T-helper 17 cell (primary cell): ENCODE data around the gene PPP2R5D. TPM values are rescaled to one million over a fixed set of nuclear protein-coding genes. Genes with fewer than 3 reads are reported as not detected.
A peak's percentile ranks its signal among the peaks of the same experiment; 100 is the strongest.
"Not testable (repeated sequence)": the region's sequence is repeated elsewhere in the genome, so short reads cannot be mapped to it uniquely, and the experiment has no call there.

ENCODE experiments used
- ATAC-seq: fragments of 150-1000 bp; cut with Tn5 transposase; 2 replicates; pipeline ENCODE4 v1.10.0; 2021; ENCODE audit warnings: mild to moderate bottlenecking, moderate library complexity
- DNase-seq, 3 donors: peaks; one replicate each; pipeline versions ENCODE4 v3.0.0 to v3.0.0-alpha.2; 2020 to 2021
- H3K9me3 ChIP-seq: one replicate; pipeline ENCODE4 v1.7.0; 2013; ENCODE audit warnings: low read length, mild to moderate bottlenecking; ENCODE audit not compliant: control insufficient read depth, poor library complexity, severe bottlenecking
- H3K27ac Mint-ChIP-seq: one replicate; pipeline ENCODE4 v1.8.0; 2022; ENCODE audit warnings: mild to moderate bottlenecking, moderate library complexity, mixed read lengths
- H3K27me3 Mint-ChIP-seq: one replicate; pipeline ENCODE4 v1.8.0; 2022; ENCODE audit warnings: mixed read lengths
- H3K36me3 Mint-ChIP-seq: one replicate; pipeline ENCODE4 v1.8.0; 2022; ENCODE audit warnings: low read depth, mixed read lengths
- H3K4me1 Mint-ChIP-seq: one replicate; pipeline ENCODE4 v1.8.0; 2022; ENCODE audit warnings: mild to moderate bottlenecking, mixed read lengths
- H3K4me3 Mint-ChIP-seq: one replicate; pipeline ENCODE4 v1.8.0; 2022; ENCODE audit warnings: mild to moderate bottlenecking, moderate library complexity, mixed read lengths
- total RNA-seq, 4 donors: library from RNA in 2 of 4; stranded (reverse) in 2 of 4; gene quantifications; one replicate each; pipeline ENCODE4 v1.2.3 and lab custom pipeline; 2022 to 2026

PPP2R5D gene
- total RNA-seq, 2 donors from 2014 or later, result 27.5 to 28.4 TPM

GRCh38 chr6:43032326-43032725 is 48.0 kb downstream of the PPP2R5D start:
- no peak for DNase-seq
- H3K9me3 ChIP-seq, result no peaks in the 10 kb centered on the region
- Mint-ChIP-seq H3K4me1 (peaks cover 9% of the 10 kb centered on the region), H3K4me3 (no peak overlapping the region), H3K36me3 (peaks cover 6% of the 10 kb centered on the region), H3K27ac (no peak overlapping the region), H3K27me3 (no peaks in the 10 kb centered on the region)
- no peak for ATAC-seq

GRCh38 chr6:43033496-43034189 is 49.3 kb downstream of the PPP2R5D start:
- peak overlapping the region; percentile 27 for H3K27ac Mint-ChIP-seq
- H3K9me3 ChIP-seq, result no peaks in the 10 kb centered on the region
- DNase-seq (no peak), ATAC-seq (no peak)
- no peaks in the 10 kb centered on the region for H3K27me3 Mint-ChIP-seq
- H3K36me3 Mint-ChIP-seq, result peaks cover 2% of the 10 kb centered on the region
- H3K4me1 Mint-ChIP-seq, result peaks cover 6% of the 10 kb centered on the region
- no peak overlapping the region for H3K4me3 Mint-ChIP-seq

GRCh38 chr6:43034190-43034525 is 49.8 kb downstream of the PPP2R5D start:
- H3K27ac Mint-ChIP-seq, result no peak overlapping the region

GRCh38 chr6:43035495-43036194 is 51.3 kb downstream of the PPP2R5D start:
- no peak for ATAC-seq
- DNase-seq, result no peak
- H3K36me3 Mint-ChIP-seq, result peaks cover 5% of the 10 kb centered on the region
- peak overlapping the region; percentile 37 for H3K27ac Mint-ChIP-seq
- no peaks in the 10 kb centered on the region for H3K9me3 ChIP-seq
- H3K27me3 Mint-ChIP-seq, result no peaks in the 10 kb centered on the region
- no peak overlapping the region for H3K4me3 Mint-ChIP-seq
- H3K4me1 Mint-ChIP-seq, result peaks cover 6% of the 10 kb centered on the region

More at GRCh38 chr6:43034190-43034525, 49.8 kb downstream of the PPP2R5D start:
- no peak overlapping the region for H3K4me3 Mint-ChIP-seq
- no peaks in the 10 kb centered on the region for H3K27me3 Mint-ChIP-seq
- ATAC-seq, result no peak
- H3K4me1 Mint-ChIP-seq, result peaks cover 6% of the 10 kb centered on the region
- no peak for DNase-seq
- peaks cover 2% of the 10 kb centered on the region for H3K36me3 Mint-ChIP-seq
- H3K9me3 ChIP-seq, result no peaks in the 10 kb centered on the region

- Mint-ChIP-seq H3K4me1 (peaks cover 6% of the 10 kb centered on the region), H3K4me3 (no peak overlapping the region), H3K27me3 (no peaks in the 10 kb centered on the region), H3K36me3 (peaks cover 4% of the 10 kb centered on the region), H3K27ac (peak overlapping the region; percentile 43)
- H3K9me3 ChIP-seq, result no peaks in the 10 kb centered on the region
- DNase-seq, result no peak
- no peak for ATAC-seq
These were observed 52.3 kb downstream of the PPP2R5D start for GRCh38 chr6:43036712-43037111.

- H3K27me3 Mint-ChIP-seq, result no peaks in the 10 kb centered on the region
- DNase-seq (no peak), ATAC-seq (no peak)
- H3K36me3 Mint-ChIP-seq, result peaks cover 3% of the 10 kb centered on the region
- H3K4me3 Mint-ChIP-seq, result no peak overlapping the region
- H3K27ac Mint-ChIP-seq, result peak overlapping the region; percentile 43
- peaks cover 6% of the 10 kb centered on the region for H3K4me1 Mint-ChIP-seq
- no peaks in the 10 kb centered on the region for H3K9me3 ChIP-seq
These were observed 52.8 kb downstream of the PPP2R5D start for GRCh38 chr6:43037197-43037596.

GRCh38 chr6:43037706-43038105 is 53.3 kb downstream of the PPP2R5D start:
- no peak for DNase-seq
- no peak overlapping the region for H3K4me3 Mint-ChIP-seq
- peaks cover 6% of the 10 kb centered on the region for H3K4me1 Mint-ChIP-seq
- H3K36me3 Mint-ChIP-seq, result peaks cover 3% of the 10 kb centered on the region
- ATAC-seq, result no peak
- peak overlapping the region; percentile 9 for H3K27ac Mint-ChIP-seq
- H3K27me3 Mint-ChIP-seq, result no peaks in the 10 kb centered on the region
- H3K9me3 ChIP-seq, result no peaks in the 10 kb centered on the region

GRCh38 chr6:43038727-43039126 is 54.4 kb downstream of the PPP2R5D start:
- DNase-seq, result no peak
- no peak for ATAC-seq
- Mint-ChIP-seq H3K4me3 (no peak overlapping the region), H3K27me3 (no peaks in the 10 kb centered on the region), H3K4me1 (peaks cover 3% of the 10 kb centered on the region), H3K27ac (no peak overlapping the region), H3K36me3 (peaks cover 3% of the 10 kb centered on the region)
- H3K9me3 ChIP-seq, result no peaks in the 10 kb centered on the region

GRCh38 chr6:43040542-43041257 is 56.3 kb downstream of the PPP2R5D start:
- no peaks in the 10 kb centered on the region for H3K9me3 ChIP-seq
- peak overlapping the region; percentile 79 for H3K27ac Mint-ChIP-seq
- H3K4me1 Mint-ChIP-seq, result peaks cover 3% of the 10 kb centered on the region
- H3K27me3 Mint-ChIP-seq, result no peaks in the 10 kb centered on the region
- ATAC-seq (no peak), DNase-seq (no peak)
- peaks cover 4% of the 10 kb centered on the region for H3K36me3 Mint-ChIP-seq
- H3K4me3 Mint-ChIP-seq, result no peak overlapping the region

- DNase-seq, H3K36me3 Mint-ChIP-seq, H3K27me3 Mint-ChIP-seq, H3K9me3 ChIP-seq, H3K4me3 Mint-ChIP-seq, H3K4me1 Mint-ChIP-seq, ATAC-seq: not testable (repeated sequence)
- peak overlapping the region; percentile 79 for H3K27ac Mint-ChIP-seq
These were observed 57.1 kb downstream of the PPP2R5D start for GRCh38 chr6:43041475-43041874.

- H3K9me3 ChIP-seq, result no peaks in the 10 kb centered on the region
- DNase-seq, result no peak
- Mint-ChIP-seq H3K27me3 (no peaks in the 10 kb centered on the region), H3K4me3 (no peak overlapping the region), H3K36me3 (peaks cover 8% of the 10 kb centered on the region), H3K27ac (no peak overlapping the region), H3K4me1 (peaks cover 3% of the 10 kb centered on the region)
- ATAC-seq, result no peak
These were observed 58.9 kb downstream of the PPP2R5D start for GRCh38 chr6:43043310-43043709.

GRCh38 chr6:43045371-43045930 is 61.1 kb downstream of the PPP2R5D start:
- H3K27ac Mint-ChIP-seq, result no peak overlapping the region
- ATAC-seq, result no peak
- no peak for DNase-seq
- H3K36me3 Mint-ChIP-seq, result peaks cover 6% of the 10 kb centered on the region
- no peaks in the 10 kb centered on the region for H3K9me3 ChIP-seq
- H3K4me3 Mint-ChIP-seq, result no peak overlapping the region
- H3K4me1 Mint-ChIP-seq, result peaks cover 6% of the 10 kb centered on the region
- H3K27me3 Mint-ChIP-seq, result no peaks in the 10 kb centered on the region

GRCh38 chr6:43047998-43048397 is 63.6 kb downstream of the PPP2R5D start:
- H3K9me3 ChIP-seq, result no peaks in the 10 kb centered on the region
- Mint-ChIP-seq H3K27ac (no peak overlapping the region), H3K4me3 (no peak overlapping the region), H3K4me1 (peaks cover 25% of the 10 kb centered on the region), H3K27me3 (no peaks in the 10 kb centered on the region), H3K36me3 (peaks cover 10% of the 10 kb centered on the region)
- ATAC-seq, result no peak
- DNase-seq, result no peak
